ENCODE results near the gene MTERF4.

The MTERF4 gene

GRCh38 chr2:241134711-241135110 lies 32.6 kb upstream of the MTERF4 start:
- no peak for DNase-seq (ENCODE audit: low read depth, low spot score)
- H3K4me3 ChIP-seq (ENCODE audit: low read depth, low read length): no peak overlapping the region
- in situ Hi-C loops (cut with HindIII; ENCODE audit: low sequenced_read_pairs): no loop called here
- TF ChIP-seq CTCF (IDR thresholded peaks at IDR 0.05; ENCODE audit: low read depth, low read length): no peak

DNA sequence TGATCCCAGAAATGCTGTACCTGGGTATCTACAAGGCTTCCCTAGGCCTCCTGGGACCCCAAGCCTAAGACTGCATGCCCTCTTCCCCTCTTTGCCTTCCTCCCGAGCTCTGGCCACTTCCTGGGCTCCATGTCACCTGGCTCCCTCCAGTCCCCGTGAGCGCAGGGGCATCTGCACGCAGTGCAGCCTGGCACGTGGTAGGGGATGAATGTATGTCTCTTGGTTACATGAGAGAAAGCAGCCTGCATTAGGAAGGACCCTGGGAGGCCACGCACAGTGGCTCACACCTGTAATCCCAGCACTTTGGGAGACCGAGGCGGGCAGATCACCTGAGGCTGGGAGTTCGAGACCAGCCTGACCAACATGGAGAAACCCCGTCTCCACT lies 31.3 kb upstream of the MTERF4 start:
- no peak for TF ChIP-seq CTCF (IDR thresholded peaks at IDR 0.05; ENCODE audit: low read depth, low read length)
- in situ Hi-C loops (cut with HindIII; ENCODE audit: low sequenced_read_pairs): no loop called here
- DNase-seq (ENCODE audit: low read depth, low spot score): no peak
- no peak overlapping the region for H3K4me3 ChIP-seq (ENCODE audit: low read depth, low read length)

DNA sequence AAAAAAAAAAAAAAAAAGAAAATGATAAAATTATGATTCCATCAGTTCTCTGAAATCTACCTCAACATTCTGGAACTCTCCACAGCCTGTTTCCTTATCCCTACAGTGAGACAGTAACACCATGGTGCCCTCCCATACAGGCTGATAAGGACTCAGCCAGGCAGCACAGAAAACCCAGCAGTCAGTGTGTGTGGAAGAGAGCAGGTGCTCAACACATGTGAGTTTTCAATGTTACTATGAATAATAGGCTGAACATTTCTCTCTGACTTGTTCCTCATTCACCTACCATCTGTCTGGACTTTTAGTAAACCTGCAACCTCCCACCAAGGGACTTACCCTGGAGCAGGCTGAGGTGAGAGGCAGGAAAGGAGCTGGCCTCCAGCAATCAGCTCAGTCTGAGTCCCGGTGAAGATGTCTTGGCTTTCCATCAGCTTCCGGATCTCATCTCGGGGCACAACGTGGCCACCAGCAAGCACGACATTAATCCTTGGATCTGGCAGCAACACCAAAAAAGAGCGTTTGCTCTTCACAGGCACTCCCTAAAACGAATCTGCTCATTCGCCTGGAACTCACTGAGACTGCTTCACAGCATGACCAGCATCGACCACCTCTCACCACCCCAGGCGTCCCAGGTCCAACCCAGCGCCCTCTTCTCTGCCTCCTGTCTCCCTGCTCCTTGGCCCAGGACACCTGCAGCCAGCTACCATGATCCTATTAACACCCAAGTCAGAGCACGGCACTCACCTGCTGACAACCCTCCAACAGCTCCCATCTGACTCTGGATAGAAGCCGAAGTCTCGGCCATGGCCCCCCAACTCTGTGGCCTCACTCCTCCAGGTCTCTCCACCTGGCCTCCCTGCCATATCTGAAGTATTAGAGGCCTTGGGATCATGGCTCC lies 30.7 kb upstream of the MTERF4 start:
- in situ Hi-C loops (cut with HindIII; ENCODE audit: low sequenced_read_pairs): no loop called here
- no peak overlapping the region for H3K4me3 ChIP-seq (ENCODE audit: low read depth, low read length)
- no peak for TF ChIP-seq CTCF (IDR thresholded peaks at IDR 0.05; ENCODE audit: low read depth, low read length)
- DNase-seq (ENCODE audit: low read depth, low spot score): no peak

- in situ Hi-C loops (cut with HindIII; ENCODE audit: low sequenced_read_pairs): no loop called here
- DNase-seq (ENCODE audit: low read depth, low spot score): no peak
- no peak overlapping the region for H3K4me3 ChIP-seq (ENCODE audit: low read depth, low read length)
- no peak for TF ChIP-seq CTCF (IDR thresholded peaks at IDR 0.05; ENCODE audit: low read depth, low read length)
Measured at GRCh38 chr2:241131531-241131930, 29.4 kb upstream of the MTERF4 start.

DNA sequence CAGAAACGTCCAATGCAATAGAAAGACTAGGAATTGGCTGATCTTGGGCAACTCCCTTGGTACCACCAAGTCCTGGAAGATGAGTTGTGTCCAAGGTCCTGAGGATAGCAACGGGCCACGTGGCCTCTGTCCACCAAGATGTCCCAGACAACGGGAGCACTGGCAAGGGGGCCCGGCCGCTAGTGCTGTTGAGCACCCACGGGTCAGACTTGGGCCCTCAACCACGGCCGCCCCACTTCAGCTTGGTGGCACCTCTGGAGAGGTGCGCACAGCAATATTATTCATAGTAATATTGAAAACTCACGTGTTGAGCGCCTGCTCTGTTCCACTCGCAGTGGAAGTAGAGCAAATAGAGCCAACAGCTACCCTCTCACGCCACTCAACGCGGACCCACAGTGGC lies 28.2 kb upstream of the MTERF4 start:
- in situ Hi-C loops (cut with HindIII; ENCODE audit: low sequenced_read_pairs): no loop called here
- no peak overlapping the region for H3K4me3 ChIP-seq (ENCODE audit: low read depth, low read length)
- no peak for DNase-seq (ENCODE audit: low read depth, low spot score)
- TF ChIP-seq CTCF (IDR thresholded peaks at IDR 0.05; ENCODE audit: low read depth, low read length): no peak

GRCh38 chr2:241129086-241129871 lies 27.2 kb upstream of the MTERF4 start:
- no peak overlapping the region for H3K4me3 ChIP-seq (ENCODE audit: low read depth, low read length)
- DNase-seq (ENCODE audit: low read depth, low spot score): no peak
- in situ Hi-C loops (cut with HindIII; ENCODE audit: low sequenced_read_pairs): no loop called here
- TF ChIP-seq CTCF (IDR thresholded peaks at IDR 0.05; ENCODE audit: low read depth, low read length): no peak

Data from astrocyte of the spinal cord (primary cell).